NCI-H345 treated with DMSO at 0.1 percent for 48 hours (cell line): ENCODE data around the gene CALM3.
"Not testable (repeated sequence)": the region's sequence is repeated elsewhere in the genome, so short reads cannot be mapped to it uniquely, and the experiment has no call there.

ENCODE experiments used
- DNase-seq: peaks from one replicate; lab custom pipeline; 2025; ENCODE audit not compliant: unreplicated experiment; lab: John Stamatoyannopoulos, UW

CALM3 gene

GRCh38 chr19:46614114-46614722 lies 13.1 kb downstream of the CALM3 start:
- peak; percentile 21 for DNase-seq

- DNase-seq = no peak
Measured at GRCh38 chr19:46615966-46616365, 14.8 kb downstream of the CALM3 start.

DNA sequence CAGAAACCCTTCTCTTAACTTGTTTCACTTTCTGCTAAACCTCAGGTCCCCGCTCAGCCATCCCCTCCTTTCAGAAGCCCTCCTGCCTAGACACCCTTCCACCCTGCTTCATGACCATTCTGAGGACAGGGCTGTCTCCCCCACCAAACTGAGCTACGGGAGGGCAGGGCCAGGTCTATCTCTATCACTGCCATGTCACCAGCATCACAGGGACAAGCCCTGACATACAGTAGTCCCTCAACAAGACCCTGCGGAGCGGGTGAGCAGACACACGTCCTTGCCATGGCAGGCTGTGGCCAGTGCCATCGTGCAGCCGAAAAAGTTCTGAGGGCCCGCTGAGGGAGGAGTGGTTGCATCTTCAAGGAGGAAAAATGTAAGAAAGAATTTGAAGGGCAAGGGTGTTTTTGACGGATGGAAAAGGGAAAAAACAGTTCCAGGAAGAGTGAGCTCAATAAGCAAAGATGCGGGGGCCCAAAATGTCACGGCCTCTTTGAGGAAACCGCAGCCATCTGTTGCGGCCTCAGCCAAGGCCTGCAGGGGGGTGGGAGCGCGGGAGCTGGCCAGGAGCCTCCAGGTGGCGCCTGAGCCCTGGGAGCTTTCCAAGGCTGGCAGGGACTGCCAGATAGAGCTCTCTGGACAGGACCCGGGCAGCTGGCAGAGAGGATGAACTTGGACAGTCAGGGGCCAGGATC lies 15.6 kb downstream of the CALM3 start:
- DNase-seq = no peak

DNA sequence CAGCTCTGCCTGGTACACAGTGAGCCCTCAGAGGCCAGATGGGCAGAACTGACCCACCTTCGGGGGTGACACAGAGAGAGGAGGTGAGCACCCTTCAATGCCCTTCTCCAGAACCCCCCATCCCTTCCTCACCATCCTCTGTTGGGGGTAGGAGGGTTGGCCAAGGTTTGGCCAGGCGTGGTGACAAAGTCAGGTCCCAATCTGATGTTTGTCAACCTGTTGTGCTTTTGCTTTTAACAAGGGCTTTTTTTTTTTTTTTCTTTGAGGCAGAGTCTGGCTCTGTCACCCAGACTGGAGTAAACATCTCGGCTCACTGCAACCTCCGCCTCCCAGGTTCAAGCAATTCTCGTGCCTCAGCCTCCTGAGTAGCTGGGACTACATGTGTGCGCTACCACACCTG lies 16.5 kb downstream of the CALM3 start:
- DNase-seq = no peak

GRCh38 chr19:46618670-46619231 lies 17.6 kb downstream of the CALM3 start:
- no peak for DNase-seq

DNA sequence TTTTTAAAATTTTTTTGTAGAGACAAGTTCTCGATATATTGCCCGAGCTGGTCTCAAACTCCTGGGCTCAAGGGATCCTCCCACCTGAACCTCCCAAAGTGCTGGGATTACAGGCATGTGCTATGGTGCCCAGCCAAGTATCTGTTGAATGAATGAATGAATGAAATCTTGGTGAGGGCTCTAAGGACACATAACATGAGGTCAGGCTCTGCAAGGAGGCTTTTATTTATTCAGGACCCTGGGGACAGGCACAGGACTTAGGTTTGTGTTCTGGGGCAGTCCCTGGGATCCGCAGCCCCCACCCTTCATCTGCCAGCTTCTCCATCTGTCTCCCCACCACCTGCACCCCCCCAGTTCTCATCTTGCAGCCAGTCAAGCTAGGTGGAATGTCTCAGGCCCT lies 19.1 kb downstream of the CALM3 start:
- no peak for DNase-seq

- DNase-seq = no peak
Measured at GRCh38 chr19:46620716-46621115, 19.6 kb downstream of the CALM3 start.

GRCh38 chr19:46621191-46622117 lies 20.3 kb downstream of the CALM3 start:
- DNase-seq = no peak

DNA sequence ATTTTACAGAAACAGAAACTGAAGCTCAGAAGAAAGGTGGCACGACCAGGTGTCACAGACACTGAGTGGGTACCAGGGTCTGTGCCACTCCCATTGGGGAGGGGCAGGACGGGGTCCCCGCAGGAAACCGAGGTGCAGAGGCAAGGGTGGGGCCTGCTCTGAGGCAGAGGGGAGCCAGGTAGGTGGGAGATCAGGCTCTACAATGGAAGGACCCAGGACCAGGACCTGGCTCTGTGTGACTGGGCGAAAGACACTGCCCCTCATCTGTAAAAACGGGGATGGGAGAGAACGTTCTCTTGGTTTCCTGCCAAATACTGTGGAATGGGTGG lies 21.0 kb downstream of the CALM3 start:
- no peak for DNase-seq

- no peak for DNase-seq
Measured at GRCh38 chr19:46623915-46624502, 22.9 kb downstream of the CALM3 start.

DNA sequence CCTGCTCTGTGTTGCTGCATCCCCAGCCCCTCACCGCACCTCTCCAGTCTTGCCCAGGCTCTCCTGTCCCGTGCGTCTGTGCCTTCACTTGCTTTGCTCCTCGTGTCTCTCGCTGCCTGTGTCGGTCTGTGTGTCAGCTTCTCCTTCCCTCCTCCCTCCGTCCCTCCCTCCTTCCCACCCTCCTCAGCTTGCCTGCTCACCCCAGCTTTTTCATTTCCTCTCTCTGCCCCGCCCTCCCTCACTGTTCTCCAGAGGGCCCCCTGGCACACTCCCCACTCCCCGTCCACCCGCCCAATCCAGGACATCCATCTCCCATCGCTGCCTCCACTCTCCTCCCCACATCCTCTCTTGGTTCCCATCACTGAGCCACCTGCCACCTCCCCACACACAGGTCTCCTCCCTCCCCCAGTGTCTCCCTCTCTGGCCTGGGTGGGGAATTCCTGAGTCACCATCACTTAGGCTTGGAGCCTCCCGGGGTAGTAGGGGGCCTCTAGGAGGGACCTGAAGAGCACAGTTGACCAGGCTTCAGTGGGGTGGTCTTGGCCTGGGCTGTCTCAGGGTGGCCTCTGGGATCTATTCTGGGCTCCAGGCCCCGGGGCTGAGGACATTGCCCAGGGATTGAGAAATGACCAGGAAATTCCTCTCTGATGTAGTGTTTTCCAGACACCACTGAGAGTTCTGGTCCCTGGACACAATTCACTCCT lies 24.0 kb downstream of the CALM3 start, which contains the start of gene PTGIR:
Gene PTGIR, minus strand, starts transcription at position 132 of the 704 bp plus-strand sequence. CDS start 864 bp downstream, outside the sequence.
- no peak for DNase-seq

DNA sequence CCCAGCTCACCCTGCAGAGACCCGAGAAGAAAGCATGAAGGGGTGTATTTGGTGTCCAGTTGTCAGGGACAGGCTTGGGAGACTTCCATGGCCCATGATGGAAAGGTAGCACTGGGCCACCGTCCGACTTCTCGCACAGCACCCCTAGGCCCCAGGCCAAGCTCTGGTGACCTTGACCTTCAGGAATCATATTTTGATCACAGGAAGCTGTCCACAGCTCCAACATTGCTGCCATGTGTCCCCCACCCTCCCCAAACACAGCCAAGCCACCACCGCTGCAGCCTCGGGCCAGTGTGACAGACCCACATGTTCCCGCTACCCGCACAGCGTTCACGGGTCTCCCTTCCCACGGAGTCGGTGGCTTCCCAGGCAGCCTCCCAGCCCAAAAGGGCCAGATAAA lies 24.6 kb downstream of the CALM3 start:
- no peak for DNase-seq

- DNase-seq = no peak
Measured at GRCh38 chr19:46626446-46626845, 25.3 kb downstream of the CALM3 start.

- not testable (repeated sequence) for DNase-seq
Measured at GRCh38 chr19:46628970-46629369, 27.8 kb downstream of the CALM3 start.

DNA sequence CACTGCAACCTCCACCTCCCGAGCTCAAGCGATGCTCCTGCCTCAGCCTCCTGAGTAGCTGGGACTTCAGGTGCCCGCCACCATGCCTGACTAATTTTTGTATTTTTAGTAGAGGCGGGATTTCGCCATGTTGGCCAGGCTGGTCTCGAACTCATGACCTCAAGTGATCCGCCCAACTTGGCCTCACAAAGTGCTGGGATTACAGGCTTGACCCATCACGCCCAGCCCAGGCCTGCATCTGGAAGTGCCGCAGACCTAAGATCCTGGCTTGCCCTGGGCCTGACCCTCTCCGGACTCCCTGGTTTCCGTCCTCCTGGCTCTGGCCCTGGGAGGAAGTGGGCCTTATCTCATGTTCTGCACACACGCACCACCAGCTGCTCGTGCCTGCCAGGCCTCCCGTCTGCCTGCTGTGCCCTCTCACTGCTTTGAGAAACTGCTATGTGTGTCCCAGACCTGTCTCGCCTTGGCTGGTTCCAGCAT lies 28.5 kb downstream of the CALM3 start:
- DNase-seq = no peak

- DNase-seq = no peak
Measured at GRCh38 chr19:46630586-46631205, 29.6 kb downstream of the CALM3 start.

GRCh38 chr19:46631481-46631880 lies 30.4 kb downstream of the CALM3 start:
- no peak for DNase-seq

DNA sequence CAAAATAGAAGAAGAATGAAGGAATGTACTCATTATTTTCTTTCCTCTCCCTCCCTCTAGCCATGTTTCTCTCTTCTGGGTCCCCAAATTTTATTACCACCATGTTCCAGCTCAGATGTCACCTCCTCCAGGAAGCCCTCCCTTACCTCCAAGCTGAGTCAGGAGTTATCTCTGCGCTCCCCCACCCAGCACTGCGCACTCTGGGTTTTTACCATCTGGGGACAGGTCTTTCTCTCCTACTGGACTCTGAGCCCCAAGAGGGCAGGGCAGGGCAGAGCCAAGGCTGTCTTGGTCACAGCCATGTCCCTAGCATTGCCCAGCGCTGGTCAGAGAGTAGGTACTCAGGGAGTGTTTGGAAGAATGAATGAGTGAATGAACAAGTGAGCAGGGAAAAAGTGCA lies 32.0 kb downstream of the CALM3 start:
- DNase-seq = no peak

- DNase-seq = peak; percentile 30
Measured at GRCh38 chr19:46634045-46634655, 33.0 kb downstream of the CALM3 start.
